Measurements from ENCODE around the gene ZNF444.

DNA sequence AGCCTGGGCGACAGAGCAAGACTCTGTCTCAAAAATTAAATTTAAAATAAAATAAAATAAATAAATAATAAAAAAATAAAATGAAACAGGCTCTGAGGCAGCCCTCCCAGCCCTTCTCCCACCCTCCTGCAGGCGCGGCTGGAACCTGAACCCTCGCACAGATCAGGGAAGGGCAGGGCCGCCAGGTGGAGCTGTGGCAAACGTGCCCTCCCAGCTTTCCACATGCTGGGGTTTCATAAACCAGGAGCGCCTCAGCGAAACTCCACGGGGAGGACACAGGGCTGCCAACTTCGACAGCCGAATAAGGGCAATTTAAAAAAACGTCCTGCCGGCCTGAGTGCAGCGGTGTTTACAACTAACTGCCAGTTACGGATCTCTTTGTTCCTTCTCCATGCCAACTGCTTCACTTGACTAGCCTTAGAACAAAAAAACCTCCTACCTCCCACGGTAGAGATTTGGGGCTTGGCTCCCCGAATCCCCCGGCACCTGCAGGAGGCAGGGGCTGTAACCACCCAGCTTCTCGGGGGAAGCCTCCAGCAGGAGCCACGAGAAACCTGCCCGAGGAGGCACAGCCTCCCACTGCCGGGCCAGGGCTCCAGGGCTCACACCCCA lies 35.9 kb upstream of the ZNF444 start:
- TF ChIP-seq, protein P1, sequence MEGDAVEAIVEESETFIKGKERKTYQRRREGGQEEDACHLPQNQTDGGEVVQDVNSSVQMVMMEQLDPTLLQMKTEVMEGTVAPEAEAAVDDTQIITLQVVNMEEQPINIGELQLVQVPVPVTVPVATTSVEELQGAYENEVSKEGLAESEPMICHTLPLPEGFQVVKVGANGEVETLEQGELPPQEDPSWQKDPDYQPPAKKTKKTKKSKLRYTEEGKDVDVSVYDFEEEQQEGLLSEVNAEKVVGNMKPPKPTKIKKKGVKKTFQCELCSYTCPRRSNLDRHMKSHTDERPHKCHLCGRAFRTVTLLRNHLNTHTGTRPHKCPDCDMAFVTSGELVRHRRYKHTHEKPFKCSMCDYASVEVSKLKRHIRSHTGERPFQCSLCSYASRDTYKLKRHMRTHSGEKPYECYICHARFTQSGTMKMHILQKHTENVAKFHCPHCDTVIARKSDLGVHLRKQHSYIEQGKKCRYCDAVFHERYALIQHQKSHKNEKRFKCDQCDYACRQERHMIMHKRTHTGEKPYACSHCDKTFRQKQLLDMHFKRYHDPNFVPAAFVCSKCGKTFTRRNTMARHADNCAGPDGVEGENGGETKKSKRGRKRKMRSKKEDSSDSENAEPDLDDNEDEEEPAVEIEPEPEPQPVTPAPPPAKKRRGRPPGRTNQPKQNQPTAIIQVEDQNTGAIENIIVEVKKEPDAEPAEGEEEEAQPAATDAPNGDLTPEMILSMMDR (IDR thresholded peaks at IDR 0.05) = peak; percentile 70 to 93 (median 88)
- peak; percentile 90 for TF ChIP-seq POLR2AphosphoS5 (IDR thresholded peaks at IDR 0.05)
- no peak for TF ChIP-seq POLR2A (IDR thresholded peaks at IDR 0.05)

Measured in prostate gland (tissue), 2 donors.